NB4 (cell line): ENCODE data around the gene CHAF1A.

Experiments
- MYC ChIP-seq: IDR thresholded peaks from 2 replicates; pipeline ENCODE4 v1.6.1; 2011; ENCODE audit warnings: low read depth, low read length
- POLR2A ChIP-seq: IDR thresholded peaks from 2 replicates; pipeline ENCODE4 v1.6.1; 2011; ENCODE audit warnings: mild to moderate bottlenecking; ENCODE audit not compliant: insufficient read length; ENCODE audit errors: extremely low read depth
- TF ChIP-seq, protein P1 (sequence below): IDR thresholded peaks from one replicate; pipeline ENCODE4 v1.5.1; 2012; ENCODE audit warnings: low read depth, low read length
- TF ChIP-seq, protein P2 (sequence below): IDR thresholded peaks from 2 replicates; pipeline ENCODE4 v1.6.1; 2011; ENCODE audit warnings: low read depth, low read length

DNA sequence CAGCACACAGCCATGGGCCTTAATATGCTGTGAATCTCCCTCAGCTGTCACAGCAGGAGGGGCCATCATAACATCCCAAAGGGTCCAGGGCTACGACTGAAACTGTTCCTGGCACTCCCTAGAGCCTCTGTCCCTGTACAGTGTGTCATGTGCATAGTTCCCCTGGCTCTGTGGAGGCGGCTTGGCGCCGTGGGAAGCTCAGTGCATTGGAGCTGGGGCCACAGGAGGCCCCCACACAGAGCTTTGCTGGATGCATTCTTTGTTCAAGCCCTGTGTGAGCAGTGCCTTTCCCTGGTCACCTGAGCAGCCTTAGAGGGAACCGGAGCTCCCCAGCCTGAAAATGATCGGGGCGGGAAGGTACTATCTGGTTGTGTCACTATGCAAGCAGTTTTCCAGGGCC, 33.8 kb downstream of the CHAF1A start:
- TF ChIP-seq, protein P1, sequence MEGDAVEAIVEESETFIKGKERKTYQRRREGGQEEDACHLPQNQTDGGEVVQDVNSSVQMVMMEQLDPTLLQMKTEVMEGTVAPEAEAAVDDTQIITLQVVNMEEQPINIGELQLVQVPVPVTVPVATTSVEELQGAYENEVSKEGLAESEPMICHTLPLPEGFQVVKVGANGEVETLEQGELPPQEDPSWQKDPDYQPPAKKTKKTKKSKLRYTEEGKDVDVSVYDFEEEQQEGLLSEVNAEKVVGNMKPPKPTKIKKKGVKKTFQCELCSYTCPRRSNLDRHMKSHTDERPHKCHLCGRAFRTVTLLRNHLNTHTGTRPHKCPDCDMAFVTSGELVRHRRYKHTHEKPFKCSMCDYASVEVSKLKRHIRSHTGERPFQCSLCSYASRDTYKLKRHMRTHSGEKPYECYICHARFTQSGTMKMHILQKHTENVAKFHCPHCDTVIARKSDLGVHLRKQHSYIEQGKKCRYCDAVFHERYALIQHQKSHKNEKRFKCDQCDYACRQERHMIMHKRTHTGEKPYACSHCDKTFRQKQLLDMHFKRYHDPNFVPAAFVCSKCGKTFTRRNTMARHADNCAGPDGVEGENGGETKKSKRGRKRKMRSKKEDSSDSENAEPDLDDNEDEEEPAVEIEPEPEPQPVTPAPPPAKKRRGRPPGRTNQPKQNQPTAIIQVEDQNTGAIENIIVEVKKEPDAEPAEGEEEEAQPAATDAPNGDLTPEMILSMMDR = no peak
- no peak for TF ChIP-seq POLR2A
- TF ChIP-seq, protein P2, sequence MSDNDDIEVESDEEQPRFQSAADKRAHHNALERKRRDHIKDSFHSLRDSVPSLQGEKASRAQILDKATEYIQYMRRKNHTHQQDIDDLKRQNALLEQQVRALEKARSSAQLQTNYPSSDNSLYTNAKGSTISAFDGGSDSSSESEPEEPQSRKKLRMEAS = no peak
- no peak for TF ChIP-seq MYC
